GM21576 (cell line): ENCODE data around the gene JPH4.
"Not testable (repeated sequence)": the region's sequence is repeated elsewhere in the genome, so short reads cannot be mapped to it uniquely, and the experiment has no call there.

Experiments used
- ATAC-seq: cut with Tn5 transposase; IDR thresholded peaks from one replicate; pipeline ENCODE4 v1.9.1; 2021; ENCODE audit warnings: mild to moderate bottlenecking, moderate library complexity; ENCODE audit not compliant: unreplicated experiment

The JPH4 gene

GRCh38 chr14:23550131-23550811 is 28.3 kb downstream of the JPH4 start:
- ATAC-seq: no peak

- no peak for ATAC-seq
Observed at GRCh38 chr14:23548351-23549318, 30.0 kb downstream of the JPH4 start.

DNA sequence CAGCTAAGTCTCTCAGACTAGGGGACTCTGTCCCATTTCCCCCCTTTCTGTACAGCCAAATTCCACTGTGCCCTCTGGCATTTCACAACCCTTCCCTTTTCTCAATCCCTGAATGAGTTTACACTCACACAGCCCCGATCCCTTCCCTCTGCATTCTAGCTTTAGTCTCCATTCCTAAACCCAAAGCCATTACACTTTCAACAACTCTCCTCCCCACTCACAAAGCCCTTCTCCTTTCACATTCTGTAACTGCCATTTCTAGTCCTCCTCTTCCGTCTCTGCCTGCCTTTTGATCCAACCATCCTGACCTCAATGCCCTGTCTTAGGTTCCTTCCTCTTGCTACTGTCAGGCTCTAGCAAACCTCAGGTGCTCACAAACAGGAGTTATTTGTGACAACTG is 30.7 kb downstream of the JPH4 start:
- ATAC-seq: no peak

- ATAC-seq: no peak
Observed at GRCh38 chr14:23546450-23547035, 32.0 kb downstream of the JPH4 start.

DNA sequence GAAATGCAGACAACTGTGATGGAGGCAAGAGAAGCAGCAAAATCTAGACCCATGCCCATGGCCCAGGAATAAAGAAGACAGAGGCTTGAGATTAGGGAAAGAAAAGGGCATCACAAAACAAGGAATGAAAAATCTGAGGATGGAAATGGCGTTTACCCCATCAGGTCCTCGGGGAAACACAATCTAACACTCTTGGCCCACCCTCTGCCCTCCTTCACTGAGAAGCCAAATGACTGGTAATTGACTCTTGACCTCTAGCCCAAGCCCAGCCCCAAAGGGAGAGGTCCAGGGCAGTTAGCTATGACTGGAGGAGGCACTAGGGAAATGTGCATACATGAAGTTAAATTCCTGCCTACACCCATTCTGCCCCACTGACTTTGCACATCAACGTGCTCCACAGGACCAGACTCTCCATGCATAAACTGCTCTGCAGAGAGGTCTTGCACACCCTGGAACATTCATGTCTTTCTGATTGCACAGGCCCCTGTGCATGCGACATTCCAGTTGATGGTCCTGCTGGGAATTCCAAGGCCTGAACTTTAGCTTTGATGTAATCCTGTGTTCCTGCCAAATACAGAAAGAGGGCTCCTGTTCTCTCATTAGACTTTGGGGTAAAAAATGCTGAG is 32.7 kb downstream of the JPH4 start:
- no peak for ATAC-seq

DNA sequence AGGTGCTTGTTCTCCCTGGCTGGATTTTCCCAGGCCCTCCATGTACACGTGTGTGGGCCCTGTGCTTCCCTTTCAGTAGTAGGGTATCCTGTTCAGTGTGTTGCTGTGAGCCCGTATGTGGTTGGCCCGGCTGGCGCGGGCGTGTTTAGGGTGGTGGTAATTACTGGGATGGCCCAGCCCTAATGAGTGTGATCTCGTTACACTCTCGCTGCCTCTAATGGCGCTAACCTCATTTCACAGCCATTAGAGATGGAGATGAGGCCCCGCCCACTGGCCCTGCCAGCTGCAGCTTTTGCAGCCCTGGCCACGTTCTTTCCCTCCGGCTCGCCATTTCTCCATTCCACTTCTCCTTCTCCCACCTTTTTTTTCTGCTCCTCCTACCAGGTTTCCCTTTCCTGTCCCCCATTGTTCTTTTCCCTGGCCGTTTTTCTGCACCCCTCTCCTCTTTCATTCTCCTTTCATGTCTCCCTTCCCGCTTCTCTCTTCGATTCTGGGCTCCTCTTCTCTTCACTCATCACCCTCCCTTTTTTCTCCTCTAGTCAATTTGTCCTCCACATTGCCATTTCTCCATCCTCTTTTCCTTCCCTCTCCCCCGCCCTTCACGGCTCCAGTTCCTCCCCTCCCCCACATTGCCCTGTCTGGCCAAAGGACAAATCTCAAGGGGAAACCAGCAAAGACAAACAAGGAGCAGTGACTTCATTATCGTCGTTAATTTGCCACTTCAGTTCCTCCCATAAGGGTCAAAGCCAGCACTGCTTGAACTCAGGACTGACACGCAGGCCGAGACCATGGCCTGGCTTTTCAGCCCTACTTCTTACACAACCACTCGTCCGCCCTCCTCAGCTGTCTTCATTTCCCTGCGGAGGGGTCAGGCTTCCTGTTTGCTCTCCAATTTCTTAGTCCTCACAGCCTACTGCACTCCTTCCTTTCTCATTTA is 33.8 kb downstream of the JPH4 start:
- ATAC-seq: no peak

DNA sequence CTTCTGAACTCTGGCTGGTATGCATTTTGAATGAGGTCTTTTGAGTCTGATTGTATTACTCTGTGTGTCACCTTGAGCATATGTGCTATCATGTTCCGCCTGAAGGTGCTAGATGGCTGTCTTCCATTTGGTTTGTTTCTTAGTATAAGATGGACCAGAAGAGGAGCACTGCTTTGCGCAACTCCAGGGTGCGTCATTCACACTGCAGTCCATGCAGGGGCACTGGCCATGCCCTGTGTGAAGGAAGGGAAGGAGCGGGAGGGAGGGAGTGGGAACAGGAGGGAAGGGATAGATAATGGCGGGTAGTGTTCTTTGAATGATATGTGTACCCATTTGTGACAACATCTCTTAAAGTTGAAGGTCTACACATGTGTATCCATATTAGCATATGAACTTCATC is 35.2 kb downstream of the JPH4 start:
- no peak for ATAC-seq

GRCh38 chr14:23542261-23542660 is 36.3 kb downstream of the JPH4 start:
- ATAC-seq: no peak

GRCh38 chr14:23540141-23540469 is 38.5 kb downstream of the JPH4 start:
- no peak for ATAC-seq

- ATAC-seq: no peak
Observed at GRCh38 chr14:23539248-23540140, 39.1 kb downstream of the JPH4 start.

DNA sequence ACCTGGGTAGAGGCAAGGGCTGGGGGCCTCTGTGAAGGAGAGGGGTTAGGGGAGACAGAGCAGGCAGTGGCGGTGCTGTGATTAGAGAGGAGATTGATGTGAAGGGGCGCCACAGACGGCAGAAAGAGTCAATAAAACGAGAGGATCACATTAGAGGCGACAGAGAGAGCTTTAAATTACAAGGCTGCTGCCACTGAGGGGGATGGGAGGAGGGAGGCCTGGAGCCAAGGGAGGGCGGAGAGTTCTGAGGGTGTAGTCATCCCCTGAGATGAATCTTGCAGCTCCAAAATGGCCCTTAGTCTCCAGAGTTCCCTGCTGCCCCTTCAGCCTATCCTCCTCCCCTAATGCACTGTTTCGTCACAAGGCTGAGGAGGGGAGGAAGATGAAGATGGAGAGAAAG is 39.8 kb downstream of the JPH4 start:
- no peak for ATAC-seq

DNA sequence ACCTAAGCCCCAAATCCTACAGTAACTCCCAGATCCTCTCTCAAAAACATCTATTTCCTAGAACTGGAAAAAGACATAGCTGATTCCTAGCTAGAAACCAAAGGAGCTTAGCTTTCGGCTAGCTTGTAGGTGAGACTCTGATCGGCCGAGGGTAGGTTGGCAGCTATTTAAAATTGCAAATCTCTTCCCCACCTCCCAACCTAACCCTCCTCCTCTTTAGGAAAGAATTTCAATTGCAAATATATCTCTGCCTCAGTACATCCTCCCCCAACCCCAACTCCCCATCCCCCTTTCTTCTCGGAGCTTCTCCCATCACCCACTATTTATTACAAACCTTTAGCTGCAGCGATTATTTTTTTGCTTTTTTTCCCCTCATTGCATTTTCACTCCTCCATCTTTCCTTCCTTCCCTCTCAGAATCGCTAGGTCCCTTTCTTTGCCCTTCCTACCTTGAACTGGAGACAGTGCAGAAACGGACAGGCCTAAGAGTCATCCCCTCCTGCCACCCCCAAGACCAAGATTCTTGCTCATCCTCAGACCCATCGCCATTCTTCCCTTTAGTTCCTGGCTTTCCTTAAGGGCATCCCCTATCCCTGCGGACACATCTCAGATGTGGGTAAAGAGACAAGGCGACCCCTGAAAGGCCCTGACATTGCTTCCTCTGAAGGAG is 40.4 kb downstream of the JPH4 start:
- ATAC-seq: no peak

- ATAC-seq: no peak
Observed at GRCh38 chr14:23537351-23538049, 41.1 kb downstream of the JPH4 start.

DNA sequence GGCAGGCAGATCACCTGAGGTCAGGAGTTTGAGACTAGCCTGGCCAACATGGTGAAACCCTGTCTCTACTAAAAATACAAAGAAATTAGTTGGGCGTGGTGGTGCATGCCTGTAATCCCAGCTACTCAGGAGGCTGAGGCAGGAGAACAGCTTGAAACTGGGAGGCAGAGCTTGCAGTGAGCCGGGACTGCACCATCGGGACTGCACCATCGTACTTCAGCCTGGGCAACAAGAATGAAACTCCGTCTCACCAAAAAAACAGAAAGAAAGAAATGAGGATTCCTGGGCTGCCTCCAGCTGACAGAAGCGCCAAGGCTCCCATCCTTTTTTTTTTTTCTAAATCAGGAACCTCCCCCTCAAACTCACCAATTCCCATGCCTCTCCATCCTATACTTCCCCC is 41.7 kb downstream of the JPH4 start:
- not testable (repeated sequence) for ATAC-seq

- no peak for ATAC-seq
Observed at GRCh38 chr14:23536494-23536893, 42.1 kb downstream of the JPH4 start.

- ATAC-seq: no peak
Observed at GRCh38 chr14:23535943-23536342, 42.6 kb downstream of the JPH4 start.

GRCh38 chr14:23533652-23534435 is 44.7 kb downstream of the JPH4 start:
- ATAC-seq: no peak
